GM08714 (cell line): ENCODE measurements around the gene VAT1L.

Experiments used
- H3K4me3 ChIP-seq: fragments of 200-500 bp; sonication (Bioruptor generic); 2 replicates; pipeline ENCODE4 v1.5.1; 2014; ENCODE audit warnings: mild to moderate bottlenecking, low read length, inconsistent platforms
- ZNF274 ChIP-seq: IDR thresholded peaks from 2 replicates; pipeline ENCODE4 v1.6.1; 2012; ENCODE audit warnings: mild to moderate bottlenecking, low read depth, low read length

The VAT1L gene

DNA sequence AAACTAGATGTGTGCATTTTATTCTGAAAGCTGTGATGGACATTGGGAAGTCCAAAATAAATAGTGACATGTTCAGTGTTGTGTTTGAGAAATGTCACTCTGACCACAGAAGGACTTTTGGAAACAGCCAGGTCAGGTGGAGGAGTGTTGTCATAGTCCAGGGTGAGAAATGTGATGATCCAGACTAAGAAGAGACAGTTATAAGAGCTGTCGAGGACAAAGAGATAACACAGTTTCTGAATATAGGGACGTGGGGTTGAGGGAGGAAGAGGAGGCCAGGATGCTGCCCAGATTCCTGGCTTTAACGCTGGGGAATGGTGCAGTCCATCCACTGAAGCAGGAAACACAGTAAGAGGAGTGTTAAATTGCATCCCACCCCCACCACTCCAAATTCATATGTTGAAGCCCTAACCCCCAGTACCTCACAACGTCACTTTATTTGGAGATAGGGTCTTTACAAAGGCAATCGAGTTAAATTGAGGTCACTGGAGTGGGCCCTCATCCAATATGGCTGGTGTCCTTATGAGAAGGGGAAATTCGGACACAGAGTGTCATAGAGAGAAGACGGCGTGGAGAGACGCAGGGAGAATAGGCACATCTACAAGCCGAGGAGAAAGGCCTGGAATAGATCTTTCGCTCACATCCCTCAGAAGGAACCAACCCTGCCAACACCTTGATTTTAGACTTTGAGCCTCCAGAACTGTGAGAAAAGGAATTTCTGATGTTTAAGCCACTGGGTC lies 71.3 kb downstream of the VAT1L start:
- TF ChIP-seq ZNF274, result no peak
- H3K4me3 ChIP-seq, result no peak overlapping the region

DNA sequence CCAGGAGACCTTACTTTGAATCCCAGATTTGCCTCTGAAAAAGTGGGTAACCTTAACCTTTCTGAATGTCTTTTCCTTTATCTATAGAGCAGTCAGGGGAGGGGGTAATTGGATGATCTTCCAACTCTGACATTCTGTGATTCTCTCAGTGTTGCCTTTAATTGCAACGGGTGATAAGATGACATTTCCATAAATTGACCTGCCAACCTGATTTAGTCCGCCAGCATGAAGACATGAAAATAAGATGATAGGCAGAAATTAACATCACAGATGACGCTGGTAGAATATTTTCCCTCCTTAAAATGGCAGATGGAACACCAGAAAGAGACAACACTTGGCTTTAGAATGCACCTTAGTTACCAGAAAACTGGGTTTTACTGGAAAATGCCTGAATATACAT lies 72.6 kb downstream of the VAT1L start:
- H3K4me3 ChIP-seq, result no peak overlapping the region
- no peak for TF ChIP-seq ZNF274

DNA sequence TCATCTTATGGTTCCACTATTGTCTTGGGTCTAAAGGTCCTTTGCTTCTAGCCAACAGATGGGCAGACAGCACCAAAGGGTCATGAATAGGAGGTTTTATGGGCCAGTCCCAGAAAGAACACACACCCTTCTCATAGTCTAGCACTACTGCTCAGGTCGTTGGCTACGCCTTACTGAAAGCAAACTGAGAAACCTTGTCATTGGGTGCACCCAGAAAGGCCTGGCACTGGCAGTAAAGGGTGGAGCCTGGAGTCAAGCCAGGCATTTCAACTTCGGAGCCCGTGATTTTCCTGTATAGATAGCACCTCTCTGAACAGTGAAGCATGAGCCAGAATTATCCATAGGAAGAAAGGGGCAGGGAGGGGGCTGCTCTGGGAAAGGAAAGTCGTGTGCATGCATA lies 74.9 kb downstream of the VAT1L start:
- no peak for TF ChIP-seq ZNF274
- H3K4me3 ChIP-seq, result no peak overlapping the region

DNA sequence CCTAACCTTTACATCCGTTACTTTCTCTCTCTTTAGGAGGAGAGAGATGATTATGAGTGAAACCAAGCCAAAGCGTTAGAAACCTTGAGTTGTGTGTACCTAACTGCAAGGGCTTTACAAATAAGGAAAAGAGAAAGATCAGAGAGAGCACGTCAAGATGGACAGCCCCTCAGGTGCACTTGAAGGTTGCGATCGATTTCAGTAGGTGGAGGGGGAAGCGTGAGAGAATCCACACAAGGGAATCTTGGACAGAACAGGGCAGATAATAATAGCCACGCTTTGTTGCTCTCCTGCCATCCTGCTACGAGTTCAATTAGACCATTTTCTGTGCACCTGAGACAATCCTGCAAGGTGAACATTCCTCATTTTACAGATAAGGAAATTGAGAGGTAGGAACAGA lies 78.4 kb downstream of the VAT1L start:
- no peak for TF ChIP-seq ZNF274
- H3K4me3 ChIP-seq, result no peak overlapping the region

DNA sequence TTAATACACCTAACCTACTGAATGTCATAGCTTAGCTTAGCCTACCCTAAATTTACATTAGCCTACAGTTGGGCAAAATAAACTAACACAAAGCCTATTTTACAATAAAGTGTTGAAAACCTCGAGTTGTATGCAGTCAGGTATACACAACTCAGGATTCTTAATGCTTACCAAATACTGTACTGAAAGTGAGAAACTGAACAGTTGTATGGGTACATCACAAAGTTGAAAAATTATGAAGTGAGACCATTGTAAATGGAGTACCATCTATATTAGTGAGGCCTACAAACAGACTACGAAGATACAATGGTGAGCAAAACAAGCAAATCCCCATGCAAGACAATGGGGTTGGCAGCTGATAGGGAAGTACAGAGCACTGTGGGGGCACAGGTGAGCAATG lies 79.7 kb downstream of the VAT1L start:
- no peak for TF ChIP-seq ZNF274
- H3K4me3 ChIP-seq, result no peak overlapping the region

DNA sequence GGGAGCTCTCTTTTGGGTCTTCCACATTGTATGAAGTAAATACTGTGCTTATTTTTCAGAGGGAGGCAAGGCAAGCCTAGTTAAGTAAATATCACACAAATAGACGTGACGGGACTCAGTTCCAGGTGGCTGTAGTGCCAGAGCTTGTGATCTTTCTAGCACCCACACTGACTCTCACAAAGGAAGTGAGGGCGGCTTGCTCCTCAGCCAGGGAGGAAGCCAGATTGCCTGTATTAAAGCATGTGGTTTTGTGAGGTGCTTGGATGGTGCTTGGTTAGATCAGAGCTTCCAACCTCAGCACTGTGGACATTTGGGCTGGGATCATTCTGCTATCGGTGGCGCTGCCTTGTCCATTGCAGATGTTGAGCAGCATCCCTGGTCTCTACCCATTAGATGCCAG lies 80.1 kb downstream of the VAT1L start:
- no peak overlapping the region for H3K4me3 ChIP-seq
- no peak for TF ChIP-seq ZNF274

DNA sequence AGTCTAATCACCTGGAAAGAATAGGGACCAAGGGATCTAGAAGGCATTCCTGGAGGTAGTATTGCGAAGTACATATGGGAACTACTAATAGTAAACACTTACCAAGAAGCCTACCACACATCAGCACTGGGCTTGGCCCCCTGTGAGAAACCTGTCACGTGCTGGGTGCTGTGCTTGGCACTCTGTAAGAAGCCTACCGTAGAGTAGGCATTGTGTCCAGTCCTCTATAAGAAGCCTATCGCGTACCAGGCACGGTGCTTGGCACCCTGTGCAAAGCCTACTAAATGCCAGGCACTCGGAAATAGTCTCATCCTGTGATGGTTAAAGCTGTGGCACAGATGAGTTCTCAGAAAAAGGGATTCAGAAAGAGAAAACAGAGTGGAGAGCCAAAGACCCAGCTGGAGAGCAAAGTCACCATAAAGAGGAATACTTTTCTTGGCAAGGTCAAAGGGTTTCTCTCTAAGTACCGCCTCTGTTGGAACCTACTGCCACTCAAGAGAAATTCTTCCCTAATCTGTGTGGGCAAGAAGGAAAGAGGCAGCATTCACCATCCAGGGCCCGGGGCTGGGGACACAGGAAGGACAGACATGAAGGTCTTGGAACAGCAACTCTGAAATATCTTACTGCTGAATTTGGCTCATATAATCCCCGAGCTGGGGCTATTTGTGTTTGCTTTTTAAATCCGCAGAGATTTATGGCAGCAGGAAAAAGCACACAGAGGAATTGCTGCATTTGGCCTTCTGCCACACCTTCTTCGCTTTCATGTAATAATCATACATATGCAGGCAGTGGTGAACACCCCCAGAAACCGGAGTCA lies 81.8 kb downstream of the VAT1L start:
- no peak for TF ChIP-seq ZNF274
- no peak overlapping the region for H3K4me3 ChIP-seq

DNA sequence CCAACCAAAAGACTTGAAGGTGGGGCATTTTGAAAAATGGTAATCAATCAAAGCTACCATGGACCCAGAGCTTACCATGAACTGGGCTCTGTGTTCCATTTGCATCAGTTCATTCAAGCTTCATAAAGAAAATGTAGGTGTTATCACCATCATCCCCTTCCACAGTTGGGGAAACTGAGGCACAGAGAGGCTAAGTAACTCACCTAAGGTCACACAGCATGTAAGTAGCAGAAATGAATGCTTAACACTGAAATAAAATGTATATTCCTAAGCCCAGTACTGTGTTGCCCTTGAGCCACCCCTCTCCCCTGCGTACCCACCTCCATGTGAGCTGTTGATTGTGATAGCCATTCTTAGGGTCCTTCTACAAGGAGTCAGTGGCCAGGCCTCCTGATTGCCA lies 83.6 kb downstream of the VAT1L start:
- no peak for TF ChIP-seq ZNF274
- H3K4me3 ChIP-seq, result no peak overlapping the region

DNA sequence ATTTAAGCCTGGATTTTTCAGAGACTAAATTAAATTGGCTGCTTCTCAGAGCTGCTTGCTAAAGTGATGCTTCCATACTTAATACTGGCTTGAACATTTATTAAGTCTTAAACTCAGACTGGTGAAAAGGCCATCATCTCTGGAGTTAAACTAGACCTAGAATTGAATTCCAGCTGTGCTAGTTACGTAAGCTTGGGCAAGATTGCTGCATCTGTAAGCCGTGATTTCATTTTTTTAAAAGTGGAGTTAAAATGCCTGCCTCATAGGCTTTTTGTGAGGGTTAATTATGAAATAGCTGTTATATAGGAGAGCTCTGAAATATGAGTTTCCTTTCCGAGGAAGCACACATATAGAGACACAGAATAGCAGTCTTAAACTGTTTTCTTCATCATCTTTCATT lies 84.7 kb downstream of the VAT1L start:
- no peak overlapping the region for H3K4me3 ChIP-seq
- TF ChIP-seq ZNF274, result no peak

DNA sequence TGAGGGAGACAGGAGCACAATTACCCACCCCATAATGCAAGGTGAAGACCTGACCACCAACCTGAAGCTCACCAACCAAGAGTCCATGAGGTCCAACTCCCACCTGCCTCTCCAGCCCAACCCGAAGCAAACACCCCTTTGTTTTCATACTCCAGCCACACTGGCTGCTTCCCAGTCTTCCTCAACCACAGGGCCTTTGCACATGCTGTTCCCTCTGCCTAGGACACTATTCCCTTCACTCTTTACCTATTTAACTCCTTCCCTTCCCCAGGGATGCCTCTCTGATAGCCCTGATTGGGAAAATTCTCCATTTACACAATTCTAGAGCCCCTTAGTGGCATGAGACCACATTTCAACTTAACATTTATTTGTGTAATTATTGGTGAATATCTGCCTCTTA lies 86.0 kb downstream of the VAT1L start:
- no peak for TF ChIP-seq ZNF274
- no peak overlapping the region for H3K4me3 ChIP-seq

DNA sequence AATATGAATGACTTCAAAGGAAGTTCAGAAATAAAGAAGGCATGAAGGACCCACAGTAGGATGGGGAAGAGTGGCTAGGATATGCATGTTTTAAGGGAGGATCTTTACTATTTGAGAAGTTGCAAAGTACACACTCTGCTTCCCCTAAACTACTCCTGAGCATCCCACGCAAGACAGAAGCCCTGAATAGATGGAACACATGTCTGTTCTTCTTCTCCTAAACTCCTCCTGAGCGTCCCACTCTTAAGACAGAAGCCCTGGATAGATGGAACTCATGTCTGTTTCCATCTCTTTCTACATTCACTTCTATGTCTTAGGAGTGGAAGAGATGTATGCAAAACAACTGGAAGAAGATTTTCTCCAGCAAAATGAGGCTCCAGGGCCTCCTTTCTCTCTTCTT lies 88.4 kb downstream of the VAT1L start:
- H3K4me3 ChIP-seq, result no peak overlapping the region
- TF ChIP-seq ZNF274, result no peak

DNA sequence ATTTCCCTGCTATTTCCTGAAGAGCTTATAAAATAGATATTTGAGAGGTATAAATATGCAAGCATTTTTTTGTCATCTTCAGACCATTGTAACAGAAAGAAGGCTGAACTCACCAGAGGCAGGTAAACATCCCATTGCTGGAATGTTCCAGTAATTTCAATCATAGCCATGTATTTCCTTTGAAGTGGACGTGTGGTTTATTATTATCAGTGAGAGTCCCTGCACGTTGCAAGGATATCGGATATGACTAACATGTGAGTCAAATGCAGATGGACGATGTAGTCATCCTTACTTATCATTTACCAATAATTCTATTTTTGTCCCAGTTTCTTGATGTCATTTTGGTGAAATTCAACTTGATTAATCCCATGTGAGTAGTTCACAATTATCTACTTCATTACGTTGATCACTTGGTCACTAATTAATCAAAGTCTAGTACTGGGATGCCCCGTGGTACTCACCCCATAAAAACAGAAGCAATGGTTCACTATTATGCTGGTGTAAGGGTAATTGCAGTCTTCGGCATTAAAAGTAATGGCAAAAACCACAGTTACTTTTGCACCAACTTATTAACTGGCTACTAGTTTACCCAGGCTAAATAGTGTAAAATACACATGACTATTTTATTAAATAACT lies 89.5 kb downstream of the VAT1L start:
- no peak for TF ChIP-seq ZNF274
- no peak overlapping the region for H3K4me3 ChIP-seq

DNA sequence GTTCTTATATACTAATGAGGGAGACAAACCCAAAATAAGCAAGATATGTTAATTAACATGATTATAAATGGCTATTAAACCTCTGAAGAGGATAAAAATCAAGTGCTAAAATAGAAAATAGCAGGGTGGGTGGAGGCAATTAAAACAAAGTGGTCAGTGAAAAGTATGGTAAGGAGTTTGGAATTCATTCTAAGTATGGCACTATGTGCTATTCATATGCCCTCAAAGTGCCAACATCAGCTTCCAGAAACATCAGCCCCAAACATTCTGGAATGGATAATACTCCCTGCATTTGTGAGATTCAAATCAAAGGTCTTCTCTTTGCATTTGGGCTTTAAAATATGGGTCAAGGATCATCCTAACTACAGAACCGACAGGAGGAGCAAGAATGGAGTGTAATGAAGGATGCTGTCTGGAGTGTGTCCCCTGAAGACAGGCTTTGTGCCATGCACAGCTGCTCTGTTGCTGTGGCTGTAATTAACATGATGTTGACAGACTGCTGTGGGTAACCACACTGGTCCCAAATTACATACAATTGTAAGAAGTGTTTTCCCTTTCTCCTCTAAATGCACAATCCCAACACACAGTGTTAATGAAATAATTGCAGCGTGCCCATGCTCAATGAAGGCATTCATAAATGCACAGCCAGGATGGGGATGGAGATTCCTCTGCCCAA lies 93.1 kb downstream of the VAT1L start:
- TF ChIP-seq ZNF274, result no peak
- no peak overlapping the region for H3K4me3 ChIP-seq

DNA sequence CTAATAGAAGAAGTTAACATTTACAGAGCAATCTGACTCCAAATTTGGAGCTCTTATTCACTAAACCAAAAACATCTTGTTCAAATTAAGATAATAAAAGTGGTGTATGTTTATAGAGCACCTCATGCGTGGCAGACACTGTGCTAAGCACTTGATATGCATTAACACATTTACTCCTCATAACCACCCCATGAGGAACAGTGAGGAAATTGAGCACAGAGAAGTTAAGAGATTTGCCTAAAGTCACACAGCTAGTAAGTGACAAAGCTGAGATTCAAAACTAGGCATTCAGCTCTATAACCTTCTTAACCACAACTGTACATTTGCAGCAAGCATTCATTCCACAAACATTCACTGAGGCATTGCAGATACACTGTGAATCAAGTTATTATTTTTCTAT lies 94.0 kb downstream of the VAT1L start:
- no peak overlapping the region for H3K4me3 ChIP-seq
- TF ChIP-seq ZNF274, result no peak
